B cell (primary cell): ENCODE measurements around the gene SLC8A3. TPM values are rescaled to one million over a fixed set of nuclear protein-coding genes. Genes with fewer than 3 reads are reported as not detected.
A peak's percentile ranks its signal among the peaks of the same experiment; 100 is the strongest.

Experiments used
- ATAC-seq: fragments of 200-7000 bp; cut with Tn5 transposase; one replicate; pipeline ENCODE4 v1.10.0; 2021; ENCODE audit warnings: low read depth, mild to moderate bottlenecking, moderate number of reproducible peaks, moderate library complexity
- CTCF ChIA-PET: fragments of 350-600 bp; sonication (Branson Sonifier 250); formaldehyde crosslinking; loops from one replicate; lab custom pipeline; 2021; ENCODE audit warnings: antibody characterized with exemption, inconsistent platforms; lab: Charles Lee
- POLR2A ChIA-PET: fragments of 350-600 bp; sonication (Branson Sonifier 250); formaldehyde crosslinking; loops from one replicate; lab custom pipeline; 2021; ENCODE audit warnings: antibody characterized with exemption; lab: Charles Lee
- DNase-seq: peaks from one replicate; pipeline ENCODE4 v3.0.0; 2013
- H2AFZ ChIP-seq: 2 replicates; pipeline ENCODE4 v1.6.1; 2012; ENCODE audit warnings: mild to moderate bottlenecking, low read depth, low read length; ENCODE audit not compliant: insufficient read depth, poor library complexity, severe bottlenecking
- H3K27ac ChIP-seq, 2 donors: 1 replicate in 1 of 2; 2 replicates in 1 of 2; pipeline ENCODE4 v1.5.1; 2012 to 2013; ENCODE audit warnings: low read length in 2 of 2, mild to moderate bottlenecking in 2 of 2, moderate library complexity in 1 of 2
- H3K27me3 ChIP-seq, 4 experiments: fragments of 200-600 bp in 1 of 4; sonication (generic) in 1 of 4; replicated peaks in 1 of 4; 1 replicate in 2 of 4; 2 replicates in 2 of 4; pipeline versions ENCODE4 v1.6.1 to v1.7.0; 2013 to 2016; ENCODE audit warnings: low read length in 3 of 4, mild to moderate bottlenecking in 2 of 4, mixed read lengths in 1 of 4, moderate library complexity in 1 of 4; ENCODE audit not compliant: insufficient read depth in 4 of 4, control insufficient read depth in 3 of 4; ENCODE audit errors: control extremely low read depth in 1 of 4
- H3K36me3 ChIP-seq, 2 experiments: replicated peaks in 1 of 2; 1 replicate in 1 of 2; 2 replicates in 1 of 2; pipeline versions ENCODE4 v1.6.1 to v1.7.1; 2013; ENCODE audit warnings: low read length in 1 of 2; ENCODE audit not compliant: insufficient read depth in 2 of 2, control insufficient read depth in 1 of 2; ENCODE audit errors: control extremely low read depth in 1 of 2, extremely low read depth in 1 of 2
- H3K4me1 ChIP-seq, 2 donors: fragments of 200-600 bp in 1 of 2; sonication (generic) in 1 of 2; 1 replicate in 1 of 2; 2 replicates in 1 of 2; pipeline versions ENCODE4 v1.5.1 to v1.6.1; 2013 to 2017; ENCODE audit warnings: low read length in 2 of 2; ENCODE audit not compliant: control insufficient read depth in 2 of 2, insufficient read depth in 2 of 2
- H3K4me2 ChIP-seq: replicated peaks from 2 replicates; pipeline ENCODE3; 2012; ENCODE audit warnings: mild to moderate bottlenecking, low read depth, low read length; ENCODE audit not compliant: poor library complexity, severe bottlenecking
- H3K4me3 ChIP-seq, 5 experiments: fragments of 200-600 bp in 1 of 5; sonication (generic) in 1 of 5; 1 replicate in 3 of 5; 2 replicates in 2 of 5; pipeline versions ENCODE4 v1.5.1 to v1.7.0; 2011 to 2016; ENCODE audit warnings: low read length in 4 of 5, mild to moderate bottlenecking in 4 of 5, low read depth in 2 of 5, control low read depth in 1 of 5, moderate library complexity in 1 of 5; ENCODE audit not compliant: insufficient read depth in 1 of 5; ENCODE audit errors: control extremely low read depth in 1 of 5, extremely low read depth in 1 of 5
- H3K79me2 ChIP-seq: fragments of 200-600 bp; sonication (generic); one replicate; pipeline ENCODE4 v1.6.0; 2016; ENCODE audit warnings: low read length; ENCODE audit not compliant: control insufficient read depth, insufficient read depth
- H3K9ac ChIP-seq: fragments of 200-600 bp; sonication (generic); 2 replicates; pipeline ENCODE4 v1.6.1; 2017; ENCODE audit warnings: mild to moderate bottlenecking, low read length, moderate library complexity
- H3K9me3 ChIP-seq, 3 donors: one replicate each; pipeline versions ENCODE4 v1.6.1 to v1.7.1; 2013; ENCODE audit warnings: low read length in 2 of 3; ENCODE audit not compliant: control insufficient read depth in 2 of 3, insufficient read depth in 1 of 3; ENCODE audit errors: control extremely low read depth in 1 of 3
- H4K20me1 ChIP-seq: 2 replicates; pipeline ENCODE4 v1.6.0; 2012; ENCODE audit warnings: mild to moderate bottlenecking, low read length; ENCODE audit not compliant: insufficient read depth, control insufficient read depth, poor library complexity, severe bottlenecking
- H3K27ac Mint-ChIP-seq: one replicate; pipeline ENCODE4 v1.8.0; 2021; ENCODE audit warnings: mixed read lengths
- H3K27me3 Mint-ChIP-seq: one replicate; pipeline ENCODE4 v1.8.0; 2021; ENCODE audit warnings: mixed read lengths
- H3K4me1 Mint-ChIP-seq: one replicate; pipeline ENCODE4 v1.8.0; 2021; ENCODE audit warnings: mixed read lengths
- H3K4me3 Mint-ChIP-seq: one replicate; pipeline ENCODE4 v1.8.0; 2021; ENCODE audit warnings: mixed read lengths
- H3K9me3 Mint-ChIP-seq: one replicate; pipeline ENCODE4 v1.8.0; 2022; ENCODE audit warnings: mixed read lengths; ENCODE audit not compliant: insufficient read depth
- EZH2 ChIP-seq: IDR thresholded peaks from 2 replicates; pipeline ENCODE4 v1.6.1; 2012; ENCODE audit warnings: borderline replicate concordance, low read depth, mild to moderate bottlenecking, moderate library complexity, low read length; ENCODE audit not compliant: insufficient read depth, poor library complexity, severe bottlenecking
- WGBS: methylation state at CpG from one replicate; pipeline ENCODE4 v1.1.5; 2013; ENCODE audit warnings: missing lambda C conversion rate; ENCODE audit not compliant: insufficient coverage; 5-methylcytosine and 5-hydroxymethylcytosine counted together
- intact Hi-C: fragments of 100-400 bp; cut with micrococcal nuclease; formaldehyde crosslinking; loops from one replicate; pipeline ENCODE4 v1.10.0; 2022
- polyA plus RNA-seq: library from polyadenylated mRNA; depleted of rRNA; stranded (reverse); fragments of >200 nt; gene quantifications from 2 replicates; pipeline ENCODE4 v1.2.3, GENCODE V29; 2012
- total RNA-seq, 2 donors: library from RNA; stranded (reverse); fragments of 120-200 nt in 1 of 2; gene quantifications; 1 replicate in 1 of 2; 2 replicates in 1 of 2; pipeline versions ENCODE4 v1.2.3 to v1.2.4, GENCODE V29; 2013 to 2022
- TF ChIP-seq, protein P1 (sequence below): fragments of 200-600 bp; IDR thresholded peaks from one replicate; pipeline ENCODE4 v1.8.0; 2022; ENCODE audit warnings: antibody characterized with exemption, mild to moderate bottlenecking

The SLC8A3 gene
- total and polyA plus RNA-seq, 2 donors (not counting 1 experiment from before 2014, with no cell fraction given), result 0.07 to 0.09 TPM

GRCh38 chr14:70186900-70187451, 1.8 kb downstream of the SLC8A3 start:
- no peak overlapping the region for H3K27ac Mint-ChIP-seq
- Histone ChIP-seq H3K36me3 (no peaks in the 10 kb centered on the region), H3K79me2 (no peaks in the 10 kb centered on the region), H3K4me1 (peaks cover 23 to 38% of the 10 kb centered on the region in 2 donors), H3K9ac (peak overlapping the region; percentile 66), H3K27ac (no peak overlapping the region), H3K4me2 (peak overlapping the region; percentile 91), H3K27me3 (peaks cover 0 to 39% (median 23%) of the 10 kb centered on the region in 4 experiments), H2AFZ (peak overlapping the region; percentile 80), H4K20me1 (no peaks in the 10 kb centered on the region), H3K4me3 (peak overlapping the region; percentile 2 to 70 (median 49)), H3K9me3 (no peaks in the 10 kb centered on the region)
- no peaks in the 10 kb centered on the region for H3K9me3 Mint-ChIP-seq
- peak overlapping the region; percentile 80 for H3K4me3 Mint-ChIP-seq
- intact Hi-C loops, result no loop called here
- ATAC-seq, result no peak
- CTCF ChIA-PET, result no interaction called here
- POLR2A ChIA-PET, result no interaction called here
- peaks cover 32% of the 10 kb centered on the region for H3K4me1 Mint-ChIP-seq
- WGBS, result 1% methylated on average over 19 of the region's 26 CpGs
- TF ChIP-seq, protein P1, sequence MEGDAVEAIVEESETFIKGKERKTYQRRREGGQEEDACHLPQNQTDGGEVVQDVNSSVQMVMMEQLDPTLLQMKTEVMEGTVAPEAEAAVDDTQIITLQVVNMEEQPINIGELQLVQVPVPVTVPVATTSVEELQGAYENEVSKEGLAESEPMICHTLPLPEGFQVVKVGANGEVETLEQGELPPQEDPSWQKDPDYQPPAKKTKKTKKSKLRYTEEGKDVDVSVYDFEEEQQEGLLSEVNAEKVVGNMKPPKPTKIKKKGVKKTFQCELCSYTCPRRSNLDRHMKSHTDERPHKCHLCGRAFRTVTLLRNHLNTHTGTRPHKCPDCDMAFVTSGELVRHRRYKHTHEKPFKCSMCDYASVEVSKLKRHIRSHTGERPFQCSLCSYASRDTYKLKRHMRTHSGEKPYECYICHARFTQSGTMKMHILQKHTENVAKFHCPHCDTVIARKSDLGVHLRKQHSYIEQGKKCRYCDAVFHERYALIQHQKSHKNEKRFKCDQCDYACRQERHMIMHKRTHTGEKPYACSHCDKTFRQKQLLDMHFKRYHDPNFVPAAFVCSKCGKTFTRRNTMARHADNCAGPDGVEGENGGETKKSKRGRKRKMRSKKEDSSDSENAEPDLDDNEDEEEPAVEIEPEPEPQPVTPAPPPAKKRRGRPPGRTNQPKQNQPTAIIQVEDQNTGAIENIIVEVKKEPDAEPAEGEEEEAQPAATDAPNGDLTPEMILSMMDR, result no peak
- no peak for TF ChIP-seq EZH2
- peaks cover 41% of the 10 kb centered on the region for H3K27me3 Mint-ChIP-seq
- peak; percentile 9 for DNase-seq

DNA sequence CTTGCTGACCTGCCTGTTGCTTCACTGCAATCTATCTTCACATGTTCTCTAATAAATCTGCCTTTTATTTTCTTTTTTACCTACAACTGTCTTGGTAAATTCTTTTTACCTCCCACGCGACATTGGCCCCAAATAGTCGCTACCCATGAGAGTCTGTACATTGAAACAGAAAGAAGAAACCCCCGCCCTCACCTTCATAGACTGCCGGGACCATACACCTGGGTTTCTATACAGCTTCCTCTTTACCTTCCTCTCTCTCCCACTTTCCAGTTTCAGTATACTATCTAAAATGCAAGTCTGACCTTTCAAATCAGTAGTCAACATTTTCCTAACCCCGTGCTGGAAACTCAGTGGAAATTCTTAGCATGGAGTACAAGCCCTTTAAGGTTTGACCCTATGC, 4.8 kb downstream of the SLC8A3 start:
- Mint-ChIP-seq H3K4me1 (peaks cover 20% of the 10 kb centered on the region), H3K4me3 (no peak overlapping the region), H3K9me3 (no peaks in the 10 kb centered on the region), H3K27me3 (peaks cover 17% of the 10 kb centered on the region), H3K27ac (no peak overlapping the region)
- Histone ChIP-seq H2AFZ (no peak overlapping the region), H3K4me3 (no peak overlapping the region), H3K79me2 (no peaks in the 10 kb centered on the region), H3K9ac (no peak overlapping the region), H3K27ac (no peak overlapping the region), H3K36me3 (no peaks in the 10 kb centered on the region), H3K9me3 (no peaks in the 10 kb centered on the region), H3K4me2 (no peak overlapping the region), H3K4me1 (peaks cover 18 to 31% of the 10 kb centered on the region in 2 donors), H4K20me1 (no peaks in the 10 kb centered on the region), H3K27me3 (peaks cover 0 to 20% (median 7%) of the 10 kb centered on the region in 4 experiments)
- DNase-seq, result no peak
- CTCF ChIA-PET, result interaction anchor here (1.1 kb wide), 1 partner anchor 21 kb away, joined by 3 read pairs; no protein-coding TSS in a partner anchor
- WGBS, result 41% methylated on average over 6 of the region's 6 CpGs
- no peak for TF ChIP-seq EZH2
- TF ChIP-seq, protein P1, result no peak
- no peak for ATAC-seq
- intact Hi-C loops, result no loop called here
- POLR2A ChIA-PET, result no interaction called here
